Natural killer cell (primary cell): ENCODE measurements around the gene INPP5F. TPM values are rescaled to one million over a fixed set of nuclear protein-coding genes. Genes with fewer than 3 reads are reported as not detected.

Experiments used
- ATAC-seq, 3 donors: fragments of 150-1000 bp in 2 of 3; fragments of 200-7000 bp in 1 of 3; cut with Tn5 transposase; 1 replicate in 1 of 3; 2 replicates in 2 of 3; pipeline ENCODE4 v1.10.0; 2021; ENCODE audit warnings: mild to moderate bottlenecking in 2 of 3, moderate library complexity in 2 of 3
- DNase-seq, 2 donors: peaks; one replicate each; pipeline versions ENCODE4 v3.0.0 to v3.0.0-alpha.2; 2013 to 2021; ENCODE audit warnings: mixed read lengths in 1 of 2
- H3K27ac ChIP-seq: one replicate; pipeline ENCODE4 v1.5.1; 2013; ENCODE audit warnings: mild to moderate bottlenecking, low read length
- H3K27me3 ChIP-seq: one replicate; pipeline ENCODE4 v1.6.1; 2013; ENCODE audit warnings: low read length; ENCODE audit not compliant: control insufficient read depth, insufficient read depth
- H3K36me3 ChIP-seq: one replicate; pipeline ENCODE4 v1.6.1; 2013; ENCODE audit warnings: low read length; ENCODE audit not compliant: control insufficient read depth, insufficient read depth
- H3K4me1 ChIP-seq: one replicate; pipeline ENCODE4 v1.6.1; 2013; ENCODE audit warnings: low read length; ENCODE audit not compliant: control insufficient read depth, insufficient read depth
- H3K4me3 ChIP-seq: one replicate; pipeline ENCODE4 v1.5.1; 2013; ENCODE audit warnings: low read length
- H3K9me3 ChIP-seq: one replicate; pipeline ENCODE4 v1.6.1; 2013; ENCODE audit warnings: low read length; ENCODE audit not compliant: control insufficient read depth, insufficient read depth
- H3K27ac Mint-ChIP-seq, 2 donors: one replicate each; pipeline ENCODE4 v1.8.0; 2022; ENCODE audit warnings: mild to moderate bottlenecking in 2 of 2, mixed read lengths in 2 of 2, moderate library complexity in 1 of 2
- H3K27me3 Mint-ChIP-seq, 2 donors: one replicate each; pipeline ENCODE4 v1.8.0; 2022; ENCODE audit warnings: low read depth in 2 of 2, mixed read lengths in 2 of 2
- H3K36me3 Mint-ChIP-seq: one replicate; pipeline ENCODE4 v1.8.0; 2022; ENCODE audit warnings: mixed read lengths
- H3K4me1 Mint-ChIP-seq, 2 donors: one replicate each; pipeline ENCODE4 v1.8.0; 2022; ENCODE audit warnings: mixed read lengths in 2 of 2
- H3K4me3 Mint-ChIP-seq: one replicate; pipeline ENCODE4 v1.8.0; 2022; ENCODE audit warnings: mild to moderate bottlenecking, moderate library complexity, mixed read lengths
- H3K9me3 Mint-ChIP-seq, 2 donors: one replicate each; pipeline ENCODE4 v1.8.0; 2022; ENCODE audit warnings: mixed read lengths in 2 of 2
- CTCF ChIP-seq: fragments of 200-600 bp; IDR thresholded peaks from one replicate; pipeline ENCODE4 v1.8.0; 2022; ENCODE audit warnings: antibody characterized with exemption
- WGBS: methylation state at CpG from one replicate; pipeline ENCODE4 v1.1.7; 2013; ENCODE audit warnings: missing lambda C conversion rate; ENCODE audit not compliant: insufficient coverage; 5-methylcytosine and 5-hydroxymethylcytosine counted together
- intact Hi-C: fragments of 100-400 bp; cut with micrococcal nuclease; formaldehyde crosslinking; loops from one replicate; pipeline ENCODE4 v1.14.2; 2022
- total RNA-seq, 4 donors: library from RNA; stranded (reverse); fragments of 120-200 nt in 1 of 4; gene quantifications; one replicate each; pipeline versions ENCODE4 v1.2.3 to v1.2.4, GENCODE V29; 2013 to 2022

Gene INPP5F
- total RNA-seq, 3 donors from 2014 or later (not counting 1 experiment from before 2014, with no cell fraction given), result 12.8 to 18.2 (median 15.8) TPM

GRCh38 chr10:119754936-119755335 lies 29.1 kb downstream of the INPP5F start:
- intact Hi-C loops, result no loop called here
- no peak overlapping the region for H3K4me3 Mint-ChIP-seq
- no peak overlapping the region for H3K27ac Mint-ChIP-seq
- no peaks in the 10 kb centered on the region for H3K9me3 ChIP-seq
- H3K4me1 ChIP-seq, result no peaks in the 10 kb centered on the region
- DNase-seq (no peak), ATAC-seq (no peak)
- no peak for TF ChIP-seq CTCF
- no peaks in the 10 kb centered on the region for H3K36me3 Mint-ChIP-seq
- H3K4me1 Mint-ChIP-seq, result peaks cover 6 to 11% of the 10 kb centered on the region in 2 donors
- H3K27ac ChIP-seq, result no peak overlapping the region
- no peaks in the 10 kb centered on the region for H3K9me3 Mint-ChIP-seq
- H3K27me3 ChIP-seq, result no peaks in the 10 kb centered on the region
- no peaks in the 10 kb centered on the region for H3K36me3 ChIP-seq
- no peak overlapping the region for H3K4me3 ChIP-seq
- 96% methylated on average over 4 of the region's 4 CpGs for WGBS
- H3K27me3 Mint-ChIP-seq, result no peaks in the 10 kb centered on the region

DNA sequence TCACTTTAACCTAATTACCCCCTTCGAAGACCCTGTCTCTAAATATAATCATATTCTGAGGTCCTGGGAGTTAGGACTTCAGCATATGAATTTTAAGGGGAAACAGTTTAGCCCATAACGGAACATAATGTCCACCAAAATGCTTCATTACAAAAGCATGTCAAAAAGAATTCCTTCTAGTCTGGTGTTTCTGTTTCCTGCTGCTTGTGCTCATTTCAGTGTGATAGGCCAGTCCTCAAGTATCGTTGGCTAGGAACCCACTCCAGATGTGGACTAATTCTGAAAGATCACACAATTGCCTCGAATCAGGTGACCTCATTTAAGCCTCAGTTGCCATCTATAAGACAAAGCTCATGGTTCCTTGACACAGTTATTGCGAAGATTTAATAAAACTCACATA lies 29.6 kb downstream of the INPP5F start:
- ATAC-seq (no peak), DNase-seq (no peak)
- no peak overlapping the region for H3K27ac Mint-ChIP-seq
- peaks cover 3 to 8% of the 10 kb centered on the region in 2 donors for H3K4me1 Mint-ChIP-seq
- Histone ChIP-seq H3K27ac (no peak overlapping the region), H3K4me1 (no peaks in the 10 kb centered on the region), H3K36me3 (no peaks in the 10 kb centered on the region), H3K9me3 (no peaks in the 10 kb centered on the region), H3K4me3 (no peak overlapping the region), H3K27me3 (no peaks in the 10 kb centered on the region)
- intact Hi-C loops, result no loop called here
- no peak overlapping the region for H3K4me3 Mint-ChIP-seq
- H3K27me3 Mint-ChIP-seq, result no peaks in the 10 kb centered on the region
- no peak for TF ChIP-seq CTCF
- no peaks in the 10 kb centered on the region for H3K36me3 Mint-ChIP-seq
- WGBS, result 88% methylated on average over 4 of the region's 5 CpGs
- H3K9me3 Mint-ChIP-seq, result no peaks in the 10 kb centered on the region

DNA sequence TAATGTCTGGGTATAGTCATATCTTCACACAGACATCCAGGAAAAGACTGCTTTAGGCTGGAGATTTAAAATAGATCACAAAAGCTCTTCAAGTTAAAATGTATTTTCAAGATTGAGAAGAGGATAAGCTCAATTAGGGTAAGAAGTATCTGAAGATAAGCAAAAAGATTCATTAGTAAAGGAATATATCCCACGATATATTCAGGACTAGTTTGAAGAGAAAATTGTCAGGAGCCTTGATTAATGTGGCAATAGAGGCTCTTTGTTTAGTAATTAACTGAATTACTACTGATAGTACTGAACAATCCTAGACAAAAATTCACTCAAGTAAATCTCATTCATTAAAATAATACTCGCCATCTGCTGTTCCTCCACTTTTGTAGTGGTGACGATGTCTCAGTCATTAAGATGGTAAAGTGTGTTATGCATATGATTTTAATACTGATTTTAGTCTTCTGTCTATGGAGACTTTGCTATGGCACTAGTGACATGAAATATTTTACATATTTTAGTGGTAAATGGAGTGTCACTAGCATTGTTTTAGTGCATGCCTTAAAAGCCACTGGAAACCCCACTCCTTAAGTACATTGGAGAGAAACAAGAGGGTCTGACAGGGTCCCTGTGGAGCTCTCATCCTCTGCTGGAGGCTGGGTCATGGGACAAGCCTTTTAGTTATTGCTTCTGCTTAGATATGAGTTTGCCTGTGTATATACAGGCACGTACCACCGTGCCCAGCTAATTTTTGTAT lies 32.8 kb downstream of the INPP5F start:
- intact Hi-C loops, result no loop called here
- H3K27ac Mint-ChIP-seq, result no peak overlapping the region

More for the DNA sequence above, 32.8 kb downstream of the INPP5F start:
- H3K9me3 Mint-ChIP-seq, result no peaks in the 10 kb centered on the region
- Histone ChIP-seq H3K36me3 (no peaks in the 10 kb centered on the region), H3K27ac (no peak overlapping the region), H3K4me3 (no peak overlapping the region), H3K9me3 (no peaks in the 10 kb centered on the region), H3K4me1 (no peaks in the 10 kb centered on the region), H3K27me3 (no peaks in the 10 kb centered on the region)
- H3K36me3 Mint-ChIP-seq, result no peaks in the 10 kb centered on the region
- H3K4me3 Mint-ChIP-seq, result no peak overlapping the region
- 98% methylated on average over 4 of the region's 5 CpGs for WGBS
- no peaks in the 10 kb centered on the region for H3K27me3 Mint-ChIP-seq
- peaks cover 0 to 11% of the 10 kb centered on the region in 2 donors for H3K4me1 Mint-ChIP-seq
- no peak for DNase-seq
- no peak for TF ChIP-seq CTCF
- ATAC-seq, result no peak
